Measurements from ENCODE around the gene RELCH. TPM values are rescaled to one million over a fixed set of nuclear protein-coding genes. Genes with fewer than 3 reads are reported as not detected.

RELCH gene
- total RNA-seq, 3 donors from 2014 or later, result 39.0 to 60.2 (median 51.2) TPM

DNA sequence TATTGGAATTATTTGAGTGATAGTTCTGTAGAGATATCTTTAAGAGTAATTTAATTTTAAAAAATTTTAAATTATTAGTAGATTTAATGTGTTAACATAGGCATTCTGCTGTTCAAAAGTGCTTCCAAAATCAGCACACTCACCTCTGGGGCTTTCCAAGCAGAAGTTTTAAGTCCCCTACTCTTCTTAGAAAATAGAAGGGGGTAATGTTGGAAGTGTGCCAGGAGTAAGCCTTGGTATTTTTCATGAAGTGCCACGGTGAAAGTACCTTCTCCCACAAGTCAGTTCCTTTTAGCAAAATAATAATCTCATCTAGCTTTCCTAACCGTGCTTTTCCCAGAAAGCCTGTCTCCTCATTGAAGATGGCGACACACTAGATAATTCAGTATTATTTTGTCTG, 134.1 kb downstream of the RELCH start:
- ATAC-seq (no peak), DNase-seq (no peak)
- no peak for TF ChIP-seq CTCF (IDR thresholded peaks at IDR 0.05)

GRCh38 chr18:62323483-62324180, 136.6 kb downstream of the RELCH start:
- intact Hi-C loops (cut with DNase I, micrococcal nuclease), result no loop called here
- H3K9me3 ChIP-seq, result no peaks in the 10 kb centered on the region
- DNase-seq, result no peak
- H3K4me3 ChIP-seq, result no peak overlapping the region
- TF ChIP-seq CTCF (IDR thresholded peaks at IDR 0.05), result no peak
- no peaks in the 10 kb centered on the region for H3K36me3 ChIP-seq (ENCODE audit: low read depth)
- H3K4me1 ChIP-seq (ENCODE audit: low read depth), result peaks cover 23% of the 10 kb centered on the region
- no peak for ATAC-seq

More for the DNA sequence above, 134.1 kb downstream of the RELCH start:
- intact Hi-C loops (cut with DNase I, micrococcal nuclease), result no loop called here
- Histone ChIP-seq H3K9me3 (no peaks in the 10 kb centered on the region), H3K4me1 (ENCODE audit: low read depth) (peaks cover 15% of the 10 kb centered on the region), H3K4me3 (no peak overlapping the region), H3K36me3 (ENCODE audit: low read depth) (no peaks in the 10 kb centered on the region)

GRCh38 chr18:62324181-62324828, 137.2 kb downstream of the RELCH start:
- Histone ChIP-seq H3K4me3 (no peak overlapping the region), H3K4me1 (ENCODE audit: low read depth) (peaks cover 27% of the 10 kb centered on the region), H3K36me3 (ENCODE audit: low read depth) (no peaks in the 10 kb centered on the region), H3K9me3 (no peaks in the 10 kb centered on the region)
- no peak for ATAC-seq
- TF ChIP-seq CTCF (IDR thresholded peaks at IDR 0.05), result no peak
- DNase-seq, result no peak
- intact Hi-C loops (cut with DNase I, micrococcal nuclease), result no loop called here

DNA sequence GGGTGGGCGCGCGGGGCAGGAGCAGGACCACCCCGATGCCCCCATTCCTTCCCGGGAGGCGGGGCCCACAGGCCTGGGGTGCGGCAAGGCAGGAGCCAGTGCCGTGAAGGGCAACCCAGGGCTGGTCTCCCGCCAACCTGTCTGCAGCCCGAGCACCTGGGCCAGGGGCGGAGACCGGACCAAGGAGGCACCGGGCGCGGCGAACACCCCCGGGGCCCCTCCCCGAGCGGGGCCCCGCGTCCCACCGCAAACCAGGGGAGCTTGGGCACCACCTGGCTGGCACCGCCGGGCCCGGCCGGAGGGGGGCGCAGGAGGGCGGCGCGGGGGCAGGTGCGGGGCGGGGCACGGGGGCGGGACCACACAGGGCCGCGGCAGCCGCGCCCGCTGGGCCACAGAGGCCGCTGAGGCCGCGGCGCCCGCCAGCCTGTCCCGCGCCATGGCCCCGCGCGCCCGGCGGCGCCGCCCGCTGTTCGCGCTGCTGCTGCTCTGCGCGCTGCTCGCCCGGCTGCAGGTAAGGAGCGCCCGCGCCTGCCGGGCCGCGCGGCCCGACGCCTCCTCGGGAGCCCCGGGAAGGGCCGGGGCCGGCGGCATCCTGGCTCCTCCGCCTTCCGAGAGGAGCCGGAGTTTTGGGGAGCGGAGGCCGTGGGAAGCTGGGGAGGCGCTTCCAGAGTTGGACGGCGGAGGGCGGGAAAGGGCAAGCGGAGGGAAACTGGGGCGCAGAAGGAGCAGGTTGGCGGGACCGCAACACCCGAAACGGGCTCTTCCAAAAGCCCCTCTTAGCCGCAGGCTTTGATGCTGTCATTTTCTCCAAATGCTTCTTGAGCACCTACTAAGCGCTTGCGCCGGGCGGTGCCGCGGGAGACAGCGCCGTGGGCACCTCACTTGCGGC, 138.1 kb downstream of the RELCH start, which contains the start of gene TNFRSF11A:
TNFRSF11A (plus strand) TSS at position 394 of the 889 bp plus-strand sequence; CDS start at position 437, 43 bp downstream.
- intact Hi-C loops (cut with DNase I, micrococcal nuclease), result no loop called here
- Histone ChIP-seq H3K4me1 (ENCODE audit: low read depth) (peaks cover 34% of the 10 kb centered on the region), H3K9me3 (no peaks in the 10 kb centered on the region), H3K36me3 (ENCODE audit: low read depth) (no peaks in the 10 kb centered on the region), H3K4me3 (peak within 1 kb of the TSS; percentile 33)
- peak; percentile 53 for TF ChIP-seq CTCF (IDR thresholded peaks at IDR 0.05)
- DNase-seq, result peak; percentile 73 to 90 (median 85)
- peak; percentile 77 for ATAC-seq

- intact Hi-C loops (cut with DNase I, micrococcal nuclease), result no loop called here
- Histone ChIP-seq H3K4me1 (ENCODE audit: low read depth) (peaks cover 43% of the 10 kb centered on the region), H3K9me3 (no peaks in the 10 kb centered on the region), H3K4me3 (peak overlapping the region; percentile 33), H3K36me3 (ENCODE audit: low read depth) (no peaks in the 10 kb centered on the region)
- ATAC-seq, result no peak
- TF ChIP-seq CTCF (IDR thresholded peaks at IDR 0.05), result no peak
- DNase-seq, result peak in 1 of 3 donors; percentile 64
Measured at GRCh38 chr18:62325806-62326645, 139.0 kb downstream of the RELCH start.

Data from mucosa of descending colon (tissue), 3 donors.